GM12892 (cell line): Measurements from ENCODE around the gene UNC50.

Source experiments
- POLR2A ChIP-seq: IDR thresholded peaks from 2 replicates; pipeline ENCODE4 v1.6.1; 2011; ENCODE audit warnings: low read depth, low read length, control low read depth
- POLR2AphosphoS5 ChIP-seq: IDR thresholded peaks from 2 replicates; pipeline ENCODE4 v1.6.1; 2011; ENCODE audit warnings: low read depth, low read length, control low read depth
- TAF1 ChIP-seq: IDR thresholded peaks from 2 replicates; pipeline ENCODE4 v1.6.1; 2011; ENCODE audit warnings: low read depth, mild to moderate bottlenecking, control low read depth, low read length, borderline replicate concordance

GRCh38 chr2:98617149-98617548, 8.8 kb downstream of the UNC50 start:
- TF ChIP-seq POLR2A (no peak), POLR2AphosphoS5 (no peak), TAF1 (no peak)
